SK-N-SH treated with all-trans-retinoic acid at 6 μM for 48 hours (cell line): Measurements from ENCODE around the gene CFAP20.

Experiments
- CSDC2 ChIP-seq: fragments of 250-450 bp; sonication (Bioruptor Pico); IDR thresholded peaks from 2 replicates; pipeline ENCODE4 v1.5.0; 2020; ENCODE audit warnings: mild to moderate bottlenecking, moderate library complexity
- GLIS3 ChIP-seq: fragments of 250-450 bp; sonication (Bioruptor Pico); IDR thresholded peaks from 2 replicates; pipeline ENCODE4 v1.5.0; 2020; ENCODE audit warnings: mild to moderate bottlenecking, moderate library complexity
- ISL1 ChIP-seq: fragments of 250-450 bp; sonication (Bioruptor Pico); IDR thresholded peaks from 2 replicates; pipeline ENCODE4 v2.1.2; 2022; ENCODE audit warnings: mild to moderate bottlenecking, moderate library complexity
- OSR1 ChIP-seq: fragments of 250-450 bp; sonication (Bioruptor Pico); IDR thresholded peaks from 2 replicates; pipeline ENCODE4 v1.8.0; 2022; ENCODE audit warnings: moderate library complexity, mild to moderate bottlenecking, inconsistent platforms
- SNAI2 ChIP-seq: fragments of 250-450 bp; sonication (Bioruptor Pico); IDR thresholded peaks from 2 replicates; pipeline ENCODE4 v1.5.0; 2020; ENCODE audit warnings: mild to moderate bottlenecking, moderate library complexity
- TOX ChIP-seq: fragments of 250-450 bp; sonication (Bioruptor Pico); IDR thresholded peaks from 2 replicates; pipeline ENCODE4 v1.8.0; 2021; ENCODE audit warnings: mild to moderate bottlenecking, moderate library complexity, borderline replicate concordance
- ZC3H10 ChIP-seq: fragments of 250-450 bp; sonication (Bioruptor Pico); IDR thresholded peaks from 2 replicates; pipeline ENCODE4 v1.5.1; 2021; ENCODE audit warnings: mild to moderate bottlenecking, moderate library complexity
- ZFP3 ChIP-seq: fragments of 250-450 bp; sonication (Bioruptor Pico); IDR thresholded peaks from 2 replicates; pipeline ENCODE4 v1.5.0; 2020; ENCODE audit warnings: mild to moderate bottlenecking, moderate library complexity
- ZNF8 ChIP-seq: fragments of 450-650 bp; formaldehyde crosslinking; IDR thresholded peaks from 2 replicates; pipeline ENCODE4 v1.5.0; 2020; ENCODE audit warnings: mild to moderate bottlenecking, moderate library complexity
- TF ChIP-seq, protein P1 (sequence below): fragments of 250-450 bp; sonication (Bioruptor Pico); IDR thresholded peaks from 2 replicates; pipeline ENCODE4 v1.8.0; 2020; ENCODE audit warnings: mild to moderate bottlenecking, moderate library complexity, borderline replicate concordance
- TF ChIP-seq, protein P2 (sequence below): fragments of 250-450 bp; sonication (Bioruptor Pico); IDR thresholded peaks from 2 replicates; pipeline ENCODE4 v1.5.1; 2020; ENCODE audit warnings: low read depth, mild to moderate bottlenecking, moderate library complexity
- TF ChIP-seq, protein P3 (sequence below): fragments of 250-450 bp; sonication (Bioruptor Pico); IDR thresholded peaks from 2 replicates; pipeline ENCODE4 v1.5.0; 2020; ENCODE audit warnings: mild to moderate bottlenecking, moderate library complexity
- TF ChIP-seq, protein P4 (sequence below): fragments of 250-450 bp; sonication (Bioruptor Pico); IDR thresholded peaks from 2 replicates; pipeline ENCODE4 v1.5.1; 2021; ENCODE audit warnings: mild to moderate bottlenecking, moderate library complexity

DNA sequence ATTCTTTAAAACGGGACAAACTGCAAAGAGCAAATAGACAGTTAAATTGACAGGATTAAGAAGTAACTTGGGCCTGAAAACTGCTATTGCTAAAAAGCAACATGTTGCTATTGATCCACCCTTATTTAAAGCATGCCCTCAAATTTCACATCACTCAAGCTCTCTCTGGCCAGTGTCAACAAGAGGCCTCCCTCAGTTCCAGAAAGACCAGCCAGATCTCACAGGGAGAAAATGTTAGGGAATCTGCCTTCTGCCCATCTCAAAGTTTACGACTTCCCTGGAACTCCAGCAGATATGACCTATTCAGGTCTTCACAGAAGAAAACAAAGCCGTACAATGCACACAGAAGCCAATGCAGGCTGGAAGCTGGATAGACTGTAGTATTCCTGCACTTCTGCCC, 8.9 kb downstream of the CFAP20 start:
- TF ChIP-seq ZFP3 = no peak
- TF ChIP-seq, protein P1, sequence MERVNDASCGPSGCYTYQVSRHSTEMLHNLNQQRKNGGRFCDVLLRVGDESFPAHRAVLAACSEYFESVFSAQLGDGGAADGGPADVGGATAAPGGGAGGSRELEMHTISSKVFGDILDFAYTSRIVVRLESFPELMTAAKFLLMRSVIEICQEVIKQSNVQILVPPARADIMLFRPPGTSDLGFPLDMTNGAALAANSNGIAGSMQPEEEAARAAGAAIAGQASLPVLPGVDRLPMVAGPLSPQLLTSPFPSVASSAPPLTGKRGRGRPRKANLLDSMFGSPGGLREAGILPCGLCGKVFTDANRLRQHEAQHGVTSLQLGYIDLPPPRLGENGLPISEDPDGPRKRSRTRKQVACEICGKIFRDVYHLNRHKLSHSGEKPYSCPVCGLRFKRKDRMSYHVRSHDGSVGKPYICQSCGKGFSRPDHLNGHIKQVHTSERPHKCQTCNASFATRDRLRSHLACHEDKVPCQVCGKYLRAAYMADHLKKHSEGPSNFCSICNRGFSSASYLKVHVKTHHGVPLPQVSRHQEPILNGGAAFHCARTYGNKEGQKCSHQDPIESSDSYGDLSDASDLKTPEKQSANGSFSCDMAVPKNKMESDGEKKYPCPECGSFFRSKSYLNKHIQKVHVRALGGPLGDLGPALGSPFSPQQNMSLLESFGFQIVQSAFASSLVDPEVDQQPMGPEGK = no peak
- TF ChIP-seq, protein P2, sequence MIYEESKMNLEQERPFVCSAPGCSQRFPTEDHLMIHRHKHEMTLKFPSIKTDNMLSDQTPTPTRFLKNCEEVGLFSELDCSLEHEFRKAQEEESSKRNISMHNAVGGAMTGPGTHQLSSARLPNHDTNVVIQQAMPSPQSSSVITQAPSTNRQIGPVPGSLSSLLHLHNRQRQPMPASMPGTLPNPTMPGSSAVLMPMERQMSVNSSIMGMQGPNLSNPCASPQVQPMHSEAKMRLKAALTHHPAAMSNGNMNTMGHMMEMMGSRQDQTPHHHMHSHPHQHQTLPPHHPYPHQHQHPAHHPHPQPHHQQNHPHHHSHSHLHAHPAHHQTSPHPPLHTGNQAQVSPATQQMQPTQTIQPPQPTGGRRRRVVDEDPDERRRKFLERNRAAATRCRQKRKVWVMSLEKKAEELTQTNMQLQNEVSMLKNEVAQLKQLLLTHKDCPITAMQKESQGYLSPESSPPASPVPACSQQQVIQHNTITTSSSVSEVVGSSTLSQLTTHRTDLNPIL (CRISPR knock-in tag) = no peak
- TF ChIP-seq GLIS3 (CRISPR knock-in tag) = no peak
- no peak for TF ChIP-seq ZNF8
- no peak for TF ChIP-seq ISL1
- TF ChIP-seq OSR1 (CRISPR knock-in tag) = no peak
- no peak for TF ChIP-seq SNAI2
- TF ChIP-seq, protein P3, sequence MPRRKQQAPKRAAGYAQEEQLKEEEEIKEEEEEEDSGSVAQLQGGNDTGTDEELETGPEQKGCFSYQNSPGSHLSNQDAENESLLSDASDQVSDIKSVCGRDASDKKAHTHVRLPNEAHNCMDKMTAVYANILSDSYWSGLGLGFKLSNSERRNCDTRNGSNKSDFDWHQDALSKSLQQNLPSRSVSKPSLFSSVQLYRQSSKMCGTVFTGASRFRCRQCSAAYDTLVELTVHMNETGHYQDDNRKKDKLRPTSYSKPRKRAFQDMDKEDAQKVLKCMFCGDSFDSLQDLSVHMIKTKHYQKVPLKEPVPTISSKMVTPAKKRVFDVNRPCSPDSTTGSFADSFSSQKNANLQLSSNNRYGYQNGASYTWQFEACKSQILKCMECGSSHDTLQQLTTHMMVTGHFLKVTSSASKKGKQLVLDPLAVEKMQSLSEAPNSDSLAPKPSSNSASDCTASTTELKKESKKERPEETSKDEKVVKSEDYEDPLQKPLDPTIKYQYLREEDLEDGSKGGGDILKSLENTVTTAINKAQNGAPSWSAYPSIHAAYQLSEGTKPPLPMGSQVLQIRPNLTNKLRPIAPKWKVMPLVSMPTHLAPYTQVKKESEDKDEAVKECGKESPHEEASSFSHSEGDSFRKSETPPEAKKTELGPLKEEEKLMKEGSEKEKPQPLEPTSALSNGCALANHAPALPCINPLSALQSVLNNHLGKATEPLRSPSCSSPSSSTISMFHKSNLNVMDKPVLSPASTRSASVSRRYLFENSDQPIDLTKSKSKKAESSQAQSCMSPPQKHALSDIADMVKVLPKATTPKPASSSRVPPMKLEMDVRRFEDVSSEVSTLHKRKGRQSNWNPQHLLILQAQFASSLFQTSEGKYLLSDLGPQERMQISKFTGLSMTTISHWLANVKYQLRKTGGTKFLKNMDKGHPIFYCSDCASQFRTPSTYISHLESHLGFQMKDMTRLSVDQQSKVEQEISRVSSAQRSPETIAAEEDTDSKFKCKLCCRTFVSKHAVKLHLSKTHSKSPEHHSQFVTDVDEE (CRISPR knock-in tag) = no peak
- no peak for TF ChIP-seq CSDC2 (CRISPR knock-in tag)
- TF ChIP-seq TOX (CRISPR knock-in tag) = no peak
- TF ChIP-seq, protein P4, sequence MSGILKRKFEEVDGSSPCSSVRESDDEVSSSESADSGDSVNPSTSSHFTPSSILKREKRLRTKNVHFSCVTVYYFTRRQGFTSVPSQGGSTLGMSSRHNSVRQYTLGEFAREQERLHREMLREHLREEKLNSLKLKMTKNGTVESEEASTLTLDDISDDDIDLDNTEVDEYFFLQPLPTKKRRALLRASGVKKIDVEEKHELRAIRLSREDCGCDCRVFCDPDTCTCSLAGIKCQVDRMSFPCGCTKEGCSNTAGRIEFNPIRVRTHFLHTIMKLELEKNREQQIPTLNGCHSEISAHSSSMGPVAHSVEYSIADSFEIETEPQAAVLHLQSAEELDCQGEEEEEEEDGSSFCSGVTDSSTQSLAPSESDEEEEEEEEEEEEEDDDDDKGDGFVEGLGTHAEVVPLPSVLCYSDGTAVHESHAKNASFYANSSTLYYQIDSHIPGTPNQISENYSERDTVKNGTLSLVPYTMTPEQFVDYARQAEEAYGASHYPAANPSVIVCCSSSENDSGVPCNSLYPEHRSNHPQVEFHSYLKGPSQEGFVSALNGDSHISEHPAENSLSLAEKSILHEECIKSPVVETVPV (CRISPR knock-in tag) = no peak
- TF ChIP-seq ZC3H10 = no peak
